Adrenal gland (tissue), 5 donors: ENCODE results near the gene UTP11.

ENCODE experiments used
- POLR2A ChIP-seq, 2 donors: fragments of 450-650 bp; IDR thresholded peaks; one replicate each; pipeline ENCODE4 v1.6.1; 2017; ENCODE audit warnings: antibody characterized with exemption in 2 of 2, mild to moderate bottlenecking in 2 of 2, moderate library complexity in 1 of 2
- TF ChIP-seq, protein P1 (sequence below), 6 experiments: fragments of 450-650 bp in 4 of 6; fragments of 200-600 bp in 2 of 6; sonication (generic) in 1 of 6; IDR thresholded peaks; 1 replicate in 5 of 6; 2 replicates in 1 of 6; pipeline versions ENCODE4 v1.5.1 to v1.8.0; 2016 to 2021; ENCODE audit warnings: antibody characterized with exemption in 6 of 6, mild to moderate bottlenecking in 2 of 6, moderate library complexity in 1 of 6
- donor health status: DM: no; HTN: no; CAD: no.

DNA sequence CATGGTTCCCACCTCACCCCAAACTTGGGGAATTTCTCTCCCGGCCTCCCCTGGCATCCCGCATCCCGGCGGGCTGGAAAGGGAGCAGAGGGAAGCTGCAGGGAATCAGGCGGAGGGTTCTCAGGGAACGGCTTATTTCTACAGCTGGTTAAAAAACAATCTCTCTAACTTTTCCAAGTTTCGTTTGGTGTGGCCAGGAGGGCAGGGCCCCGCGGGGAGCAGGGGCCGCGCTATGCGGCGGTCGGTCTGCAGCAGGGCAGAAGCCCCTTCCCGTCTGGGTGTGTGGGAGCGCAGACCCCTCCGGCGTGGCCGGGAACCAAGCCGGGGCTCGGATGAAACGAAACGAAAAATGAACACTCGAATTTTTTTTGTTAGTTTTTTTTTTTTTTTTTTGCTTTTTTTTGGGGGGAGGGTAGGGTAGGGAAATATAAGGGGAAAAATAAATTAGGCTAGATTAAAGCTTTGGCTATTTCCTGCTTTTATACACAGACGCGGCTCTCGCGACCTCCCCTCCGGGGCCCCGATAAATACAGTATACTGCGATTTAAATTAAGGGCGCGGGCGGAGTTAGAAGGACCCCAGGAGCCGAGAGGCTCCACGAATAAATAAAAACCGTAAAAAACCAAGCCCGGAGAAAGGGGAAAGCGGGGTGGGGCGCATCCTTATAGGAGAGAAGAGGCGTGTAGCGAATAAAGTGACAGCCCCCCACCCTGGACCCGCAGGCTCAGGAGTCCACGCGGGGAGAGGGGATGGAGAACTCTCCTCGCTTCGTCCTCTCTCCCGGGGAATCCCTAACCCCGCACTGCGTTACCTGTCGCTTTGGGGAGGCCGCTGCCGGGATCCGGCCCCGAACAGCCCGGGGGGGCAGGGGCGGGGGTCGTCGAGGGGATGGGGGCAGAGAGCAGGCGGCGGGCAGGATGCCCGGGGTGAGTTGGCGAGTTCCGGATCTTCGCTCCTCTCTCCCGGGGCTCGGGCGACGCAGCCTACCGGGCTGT, 32.0 kb downstream of the UTP11 start:
- TF ChIP-seq, protein P1, sequence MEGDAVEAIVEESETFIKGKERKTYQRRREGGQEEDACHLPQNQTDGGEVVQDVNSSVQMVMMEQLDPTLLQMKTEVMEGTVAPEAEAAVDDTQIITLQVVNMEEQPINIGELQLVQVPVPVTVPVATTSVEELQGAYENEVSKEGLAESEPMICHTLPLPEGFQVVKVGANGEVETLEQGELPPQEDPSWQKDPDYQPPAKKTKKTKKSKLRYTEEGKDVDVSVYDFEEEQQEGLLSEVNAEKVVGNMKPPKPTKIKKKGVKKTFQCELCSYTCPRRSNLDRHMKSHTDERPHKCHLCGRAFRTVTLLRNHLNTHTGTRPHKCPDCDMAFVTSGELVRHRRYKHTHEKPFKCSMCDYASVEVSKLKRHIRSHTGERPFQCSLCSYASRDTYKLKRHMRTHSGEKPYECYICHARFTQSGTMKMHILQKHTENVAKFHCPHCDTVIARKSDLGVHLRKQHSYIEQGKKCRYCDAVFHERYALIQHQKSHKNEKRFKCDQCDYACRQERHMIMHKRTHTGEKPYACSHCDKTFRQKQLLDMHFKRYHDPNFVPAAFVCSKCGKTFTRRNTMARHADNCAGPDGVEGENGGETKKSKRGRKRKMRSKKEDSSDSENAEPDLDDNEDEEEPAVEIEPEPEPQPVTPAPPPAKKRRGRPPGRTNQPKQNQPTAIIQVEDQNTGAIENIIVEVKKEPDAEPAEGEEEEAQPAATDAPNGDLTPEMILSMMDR (IDR thresholded peaks at IDR 0.05) = no peak
- TF ChIP-seq POLR2A (IDR thresholded peaks at IDR 0.05) = no peak
